Adrenal gland (tissue), 5 donors: ENCODE results near the gene STING1.

ENCODE experiments used
- CTCF ChIP-seq, 6 experiments: fragments of 450-650 bp in 4 of 6; fragments of 200-600 bp in 2 of 6; sonication (generic) in 1 of 6; IDR thresholded peaks; 1 replicate in 5 of 6; 2 replicates in 1 of 6; pipeline versions ENCODE4 v1.5.1 to v1.8.0; 2016 to 2021; ENCODE audit warnings: antibody characterized with exemption in 6 of 6, mild to moderate bottlenecking in 2 of 6, moderate library complexity in 1 of 6
- POLR2A ChIP-seq, 2 donors: fragments of 450-650 bp; IDR thresholded peaks; one replicate each; pipeline ENCODE4 v1.6.1; 2017; ENCODE audit warnings: antibody characterized with exemption in 2 of 2, mild to moderate bottlenecking in 2 of 2, moderate library complexity in 1 of 2
- donor health status: DM: no; HTN: no; CAD: no.

GRCh38 chr5:139494256-139494655 lies 11.7 kb upstream of the STING1 start:
- TF ChIP-seq CTCF (IDR thresholded peaks at IDR 0.05), result no peak
- TF ChIP-seq POLR2A (IDR thresholded peaks at IDR 0.05), result no peak
